Suppressor macrophage treated with lipopolysaccharide for 4 hours (primary cell): ENCODE measurements around the gene PSAT1.

Experiments
- DNase-seq: peaks from one replicate; pipeline ENCODE4 v3.0.0-alpha.2; 2020

The PSAT1 gene

DNA sequence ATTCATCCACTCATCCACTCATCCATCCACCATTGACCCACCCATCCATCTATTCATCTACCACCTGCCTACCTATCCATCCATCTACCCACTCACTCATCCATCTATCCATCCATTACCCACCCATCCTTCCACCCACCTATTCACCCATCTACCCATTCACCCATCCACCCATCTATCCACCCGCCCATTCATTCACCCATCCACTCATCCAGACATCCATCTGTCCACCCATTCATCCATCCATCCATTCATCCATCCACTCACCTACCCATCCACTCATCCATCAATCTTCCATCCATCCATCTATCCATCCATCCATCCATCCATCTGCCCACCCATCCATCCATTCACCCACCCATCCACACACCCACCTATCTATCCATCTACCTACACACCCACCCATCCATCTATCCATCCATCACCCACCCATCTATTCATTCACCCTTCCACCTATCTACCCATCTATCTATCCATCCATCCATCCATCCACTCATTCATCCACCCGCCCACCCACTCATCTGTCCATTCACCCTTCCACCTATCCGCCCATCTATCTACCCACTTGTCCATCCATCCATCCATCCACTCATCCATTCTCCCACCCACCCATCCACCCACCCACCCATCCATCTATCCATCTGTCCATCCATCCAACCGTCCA, 23.2 kb downstream of the PSAT1 start:
- DNase-seq, result no peak

DNA sequence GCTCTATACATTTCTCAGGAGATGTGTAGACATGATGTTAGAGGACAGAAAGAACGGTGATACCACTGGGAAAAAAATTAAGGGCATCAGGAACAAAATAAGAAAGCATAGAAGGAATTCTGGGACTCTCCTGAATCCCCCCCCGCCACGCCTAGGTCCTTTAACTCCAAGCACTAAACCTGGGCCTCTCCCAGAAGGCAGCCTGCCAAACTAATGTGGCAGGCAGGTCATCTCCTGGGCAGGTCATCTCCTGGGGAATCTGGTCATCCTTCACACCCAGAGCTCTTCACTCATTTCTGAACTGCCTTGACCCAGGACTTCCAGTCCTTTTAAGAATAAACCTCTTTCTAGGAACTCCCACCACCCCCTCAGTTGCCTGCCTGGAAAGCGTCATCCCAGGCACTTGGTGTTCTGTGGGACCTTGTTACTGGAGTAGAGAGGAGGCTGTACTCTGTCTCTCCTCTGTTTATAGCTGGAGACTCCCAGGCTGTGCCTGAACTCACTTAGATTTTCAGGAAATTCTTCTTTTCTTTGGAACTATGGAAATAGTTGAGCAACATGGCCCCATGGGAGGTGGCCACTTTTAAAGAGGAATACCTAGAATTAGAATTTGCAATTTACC, 24.1 kb downstream of the PSAT1 start:
- no peak for DNase-seq

DNA sequence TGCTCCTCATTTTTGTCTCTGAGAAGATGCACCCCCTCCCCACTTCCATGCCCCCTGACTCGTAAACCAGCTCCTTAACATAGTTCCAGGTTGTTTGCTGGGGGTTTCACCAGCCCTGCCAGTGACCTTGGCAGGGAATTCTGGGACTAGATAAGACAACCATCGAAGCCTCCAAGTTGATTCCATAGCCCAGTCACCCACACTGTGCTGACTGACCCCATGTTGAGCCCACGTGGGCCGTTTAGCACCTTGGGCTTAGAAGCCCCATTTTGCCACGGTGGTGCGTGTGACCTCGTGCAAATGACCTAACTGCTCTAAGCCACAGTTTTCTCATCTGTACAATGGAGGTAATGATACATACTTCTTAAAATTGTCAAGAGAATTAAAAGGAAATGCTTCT, 24.6 kb downstream of the PSAT1 start:
- DNase-seq, result no peak

DNA sequence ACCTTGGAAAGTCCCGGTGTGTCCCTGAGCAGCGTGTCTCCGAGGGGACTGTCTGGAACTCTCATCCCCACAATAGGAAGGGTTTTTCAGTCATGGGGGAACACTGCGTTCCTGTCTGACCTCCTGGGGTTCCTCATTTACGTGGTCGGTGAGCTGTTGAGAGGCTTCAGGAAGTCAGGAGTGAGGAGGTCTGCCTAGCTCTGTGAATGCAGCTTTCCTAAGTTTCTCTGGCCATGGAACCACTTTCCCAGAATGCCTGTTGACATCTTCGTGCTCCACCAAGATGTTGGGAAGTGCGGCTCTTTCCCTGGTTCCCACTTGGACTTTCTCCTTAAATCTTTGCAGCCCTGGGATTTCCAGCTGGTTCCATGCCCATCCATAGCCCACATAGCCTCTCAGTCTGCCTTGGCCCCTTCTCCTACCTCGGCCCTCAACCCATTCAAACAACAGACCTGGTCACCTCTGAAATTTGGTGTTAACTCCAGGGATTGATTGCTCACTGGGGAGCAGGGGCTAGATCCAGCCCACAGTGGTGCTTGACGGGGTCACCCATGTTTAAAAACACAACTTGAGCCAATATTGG, 27.2 kb downstream of the PSAT1 start:
- DNase-seq, result no peak

DNA sequence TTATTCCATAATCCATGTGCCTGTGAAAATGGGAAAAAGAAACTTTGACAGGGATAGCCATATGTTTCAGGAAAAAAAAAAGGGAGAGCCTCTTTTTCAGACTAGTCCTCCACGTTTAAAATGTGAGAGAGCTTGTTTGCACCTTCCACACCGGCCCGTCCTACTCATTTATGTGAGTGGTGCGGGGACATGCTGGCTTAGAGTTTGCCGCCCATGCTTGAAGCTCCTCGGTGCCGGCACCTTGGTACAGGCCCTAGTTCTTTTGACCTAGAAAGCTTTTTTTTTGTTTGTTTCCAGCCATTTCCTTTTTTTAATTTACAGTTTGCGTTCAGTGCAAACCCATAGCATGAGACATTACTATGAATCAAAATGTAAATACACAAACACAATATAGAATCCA, 27.8 kb downstream of the PSAT1 start:
- no peak for DNase-seq

DNA sequence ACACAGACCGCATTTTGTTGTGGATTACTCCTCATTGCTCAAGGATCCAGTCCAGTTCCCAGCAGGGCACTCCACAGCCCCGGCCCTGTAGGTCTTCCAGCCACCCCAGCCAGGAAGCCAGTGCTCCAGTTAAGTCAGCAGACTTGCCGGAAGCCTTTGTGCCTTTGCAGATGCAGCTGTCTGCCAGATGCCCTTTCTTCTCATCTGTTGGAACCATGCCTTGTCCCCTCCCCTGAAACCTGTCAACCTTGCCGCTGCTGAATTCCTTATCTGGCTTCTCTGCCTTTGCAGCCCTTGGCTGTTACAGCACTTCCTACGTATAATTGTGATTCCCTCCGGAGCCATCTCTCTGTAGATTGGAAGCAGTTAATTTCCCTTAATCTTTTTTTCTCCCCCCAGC, 28.4 kb downstream of the PSAT1 start:
- no peak for DNase-seq

DNA sequence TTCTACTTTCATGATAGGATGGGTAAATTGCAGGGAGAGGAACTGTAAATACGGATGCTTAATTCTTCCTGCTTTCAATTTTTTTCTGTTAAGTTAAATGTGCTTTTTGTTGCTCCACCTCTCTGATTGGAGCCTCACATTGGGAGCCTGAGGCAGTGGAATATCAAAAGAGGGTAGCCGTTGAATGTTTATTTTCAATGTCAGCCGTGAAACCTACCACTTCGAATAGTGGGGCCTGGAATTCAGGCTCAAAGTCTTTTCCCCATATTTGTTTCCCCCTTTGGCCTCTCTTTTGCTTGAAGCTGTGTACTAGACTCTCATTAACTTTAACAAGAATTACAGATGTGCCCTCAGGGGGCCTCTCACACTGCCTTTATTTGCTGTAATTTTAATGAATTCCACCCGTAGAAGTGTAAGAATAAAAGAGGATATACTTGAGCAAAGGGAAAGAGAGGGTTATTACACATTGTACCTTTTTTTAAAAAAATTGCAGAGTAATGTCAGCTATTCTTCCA, 29.0 kb downstream of the PSAT1 start:
- DNase-seq, result no peak

DNA sequence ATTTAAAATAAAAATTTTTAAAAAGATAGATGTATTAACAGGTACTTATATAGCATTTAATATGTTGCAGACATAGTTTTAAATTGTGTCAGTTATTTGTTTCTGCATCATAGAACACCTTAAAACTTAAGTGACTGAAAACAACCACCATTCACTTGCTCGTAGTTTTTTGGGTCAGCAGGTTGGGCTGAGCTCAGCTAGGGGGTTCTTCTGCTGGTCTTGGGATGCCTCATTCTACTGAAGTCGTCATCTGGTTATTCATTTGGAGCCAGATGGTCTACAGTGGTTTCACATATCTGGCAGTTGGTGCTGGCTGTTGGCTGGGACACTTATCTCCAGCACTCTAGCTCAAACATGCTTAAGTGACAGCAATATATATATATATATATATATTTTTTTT, 29.6 kb downstream of the PSAT1 start:
- no peak for DNase-seq

DNA sequence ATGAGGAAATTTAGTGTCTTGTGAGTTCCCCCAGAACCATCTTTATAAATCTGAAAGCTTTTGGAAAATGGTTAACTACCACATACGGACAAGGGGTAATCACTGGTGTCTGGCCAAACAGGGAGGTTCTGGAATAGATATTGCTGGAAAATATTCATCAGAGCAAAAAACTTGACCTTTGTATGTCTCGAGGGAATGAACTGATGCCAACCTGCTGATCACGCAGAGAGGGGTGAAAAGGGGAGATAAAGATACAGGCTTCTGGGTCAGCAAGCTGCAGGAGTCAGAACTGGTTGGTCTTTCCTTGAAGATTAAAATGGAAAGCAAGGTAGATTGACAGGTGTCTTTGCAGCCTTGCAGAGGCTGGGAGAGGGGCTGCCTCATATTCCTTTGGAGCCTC, 35.5 kb downstream of the PSAT1 start:
- DNase-seq, result no peak

DNA sequence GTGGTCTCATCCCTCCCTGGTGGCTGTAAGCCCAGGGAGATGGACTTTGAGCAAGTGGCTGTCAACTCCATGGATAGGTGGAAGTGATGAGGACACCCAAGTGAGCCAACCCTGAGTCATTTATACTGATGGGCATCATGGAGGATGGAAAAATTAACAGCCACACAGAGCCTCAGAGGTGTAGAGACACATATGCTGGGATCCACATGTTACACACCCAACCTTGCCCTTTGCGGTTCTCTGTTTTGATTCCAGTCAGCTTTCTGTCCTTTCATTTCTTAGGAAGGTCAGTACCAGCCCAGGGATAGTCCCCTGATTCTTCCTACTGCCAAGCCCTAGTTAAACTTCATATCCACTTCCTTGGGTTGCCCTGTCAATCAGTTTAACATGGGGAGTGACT, 51.9 kb downstream of the PSAT1 start:
- DNase-seq, result no peak

DNA sequence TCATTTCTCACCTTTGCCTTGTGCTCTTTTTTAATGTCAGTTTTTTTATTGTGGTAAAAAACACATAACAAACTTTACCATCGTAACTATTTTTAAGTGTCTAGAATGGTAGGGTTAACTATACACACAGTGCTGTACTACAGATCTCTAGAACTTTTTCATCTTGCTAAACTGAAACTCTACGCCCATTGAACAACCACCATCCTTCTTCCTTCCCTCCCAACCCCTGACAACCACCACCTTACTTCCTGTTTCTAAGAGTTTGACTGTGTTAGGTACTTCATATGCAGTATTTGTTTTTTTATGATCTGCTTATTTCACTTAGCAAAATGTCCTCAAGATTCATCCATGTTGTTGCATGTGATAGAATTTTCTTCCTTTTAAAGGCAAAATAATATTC, 54.9 kb downstream of the PSAT1 start:
- DNase-seq, result no peak

DNA sequence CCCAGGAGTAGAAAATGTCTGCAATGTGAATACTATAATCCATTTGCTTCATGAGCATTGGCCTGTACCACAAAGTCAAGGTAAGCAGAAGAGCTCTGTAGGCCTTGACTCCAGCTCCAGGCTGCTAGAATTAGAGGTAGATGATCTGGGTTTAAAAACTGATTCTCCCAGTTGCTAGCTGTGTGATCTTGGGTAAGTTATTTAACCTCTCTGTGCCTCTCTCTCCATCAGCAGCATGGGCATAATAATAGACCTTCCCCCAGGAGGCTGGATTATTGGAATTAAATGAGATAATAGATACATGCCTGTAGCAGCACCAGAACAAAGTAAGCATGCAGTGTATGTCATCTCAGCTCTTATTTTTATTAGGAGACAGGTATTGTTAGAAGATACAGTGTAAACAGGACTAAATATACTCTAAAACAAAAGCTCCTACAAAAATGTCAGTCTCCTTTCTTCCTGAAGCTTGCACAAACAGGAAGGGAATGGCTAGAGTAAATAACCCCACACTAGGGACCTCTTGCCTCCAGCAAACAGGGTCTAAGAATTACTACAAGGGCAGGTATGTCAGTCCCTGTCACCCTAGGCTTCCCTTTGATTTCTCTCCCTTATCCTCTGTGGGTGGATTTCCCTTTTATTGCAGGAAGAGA, 57.5 kb downstream of the PSAT1 start:
- no peak for DNase-seq

DNA sequence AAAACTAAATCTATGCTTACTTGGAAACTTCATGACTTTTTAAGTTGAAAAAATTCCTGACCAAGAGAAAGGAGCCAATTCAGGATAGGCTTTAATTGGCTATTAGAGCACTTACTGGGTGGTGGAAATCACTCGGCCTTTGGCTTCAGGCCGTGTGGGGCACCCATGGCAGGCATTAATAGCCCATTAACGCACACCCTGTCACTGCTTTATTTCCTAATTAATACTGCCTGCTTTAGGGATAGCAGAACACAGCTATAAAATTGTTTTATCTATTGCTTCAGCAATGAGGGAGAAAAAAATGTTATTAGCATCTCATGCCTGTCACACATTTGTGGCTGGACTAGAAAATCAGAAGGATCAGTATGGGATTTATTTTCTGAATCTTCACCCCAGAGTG, 58.1 kb downstream of the PSAT1 start:
- DNase-seq, result no peak

DNA sequence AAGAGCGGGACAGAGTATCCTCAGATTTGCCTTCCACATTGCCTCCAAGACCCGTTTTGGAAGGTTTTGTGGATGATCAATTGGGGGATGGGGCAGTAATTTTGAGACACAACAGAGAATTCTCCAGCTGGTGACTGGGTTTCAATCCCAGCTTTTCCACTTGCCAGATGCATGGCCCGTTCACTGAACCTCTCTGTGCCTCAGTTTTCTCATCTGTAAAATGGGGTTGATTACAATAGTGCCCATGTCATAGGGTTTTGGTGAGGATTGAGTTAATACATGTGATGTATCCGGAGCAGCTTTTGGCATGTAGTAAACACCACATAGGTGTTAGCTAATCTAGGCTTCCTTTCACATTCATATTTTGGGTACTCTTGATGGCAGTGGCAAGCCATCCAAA, 59.7 kb downstream of the PSAT1 start:
- DNase-seq, result no peak

DNA sequence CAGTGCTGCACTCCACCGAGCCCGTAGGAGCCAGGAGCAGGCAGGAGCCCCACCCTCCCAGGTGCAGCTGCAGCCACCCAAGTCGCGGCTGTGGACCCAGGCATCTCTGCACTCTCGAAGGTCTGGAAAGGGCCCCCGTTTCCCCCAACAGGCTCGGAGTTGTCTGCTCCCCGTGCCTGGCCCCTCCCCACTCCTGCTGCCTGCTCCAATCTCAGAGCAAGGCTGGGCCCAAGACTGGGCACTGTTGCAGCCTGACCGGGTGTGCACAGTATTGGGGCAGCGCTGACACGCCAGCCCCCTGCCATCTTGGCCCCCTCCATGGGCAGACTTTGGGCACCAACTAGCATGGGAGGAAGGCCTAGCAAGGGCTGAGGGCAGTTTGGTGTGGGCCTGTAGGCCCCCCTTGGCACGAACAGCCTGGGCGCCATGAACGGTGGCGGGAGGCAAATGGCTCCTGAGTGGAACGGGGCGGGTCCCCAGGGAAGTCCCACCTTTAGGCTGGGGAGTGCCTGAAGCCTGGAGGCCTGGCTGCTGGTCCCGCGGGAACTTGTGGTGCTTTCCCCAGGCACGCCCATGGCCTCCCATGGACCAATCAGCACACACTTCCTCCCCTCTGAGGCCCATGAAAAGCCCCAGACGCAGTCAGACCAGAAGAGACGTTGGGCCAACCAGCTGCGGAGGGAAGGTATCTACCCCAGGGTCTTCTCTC, 60.4 kb downstream of the PSAT1 start:
- no peak for DNase-seq

DNA sequence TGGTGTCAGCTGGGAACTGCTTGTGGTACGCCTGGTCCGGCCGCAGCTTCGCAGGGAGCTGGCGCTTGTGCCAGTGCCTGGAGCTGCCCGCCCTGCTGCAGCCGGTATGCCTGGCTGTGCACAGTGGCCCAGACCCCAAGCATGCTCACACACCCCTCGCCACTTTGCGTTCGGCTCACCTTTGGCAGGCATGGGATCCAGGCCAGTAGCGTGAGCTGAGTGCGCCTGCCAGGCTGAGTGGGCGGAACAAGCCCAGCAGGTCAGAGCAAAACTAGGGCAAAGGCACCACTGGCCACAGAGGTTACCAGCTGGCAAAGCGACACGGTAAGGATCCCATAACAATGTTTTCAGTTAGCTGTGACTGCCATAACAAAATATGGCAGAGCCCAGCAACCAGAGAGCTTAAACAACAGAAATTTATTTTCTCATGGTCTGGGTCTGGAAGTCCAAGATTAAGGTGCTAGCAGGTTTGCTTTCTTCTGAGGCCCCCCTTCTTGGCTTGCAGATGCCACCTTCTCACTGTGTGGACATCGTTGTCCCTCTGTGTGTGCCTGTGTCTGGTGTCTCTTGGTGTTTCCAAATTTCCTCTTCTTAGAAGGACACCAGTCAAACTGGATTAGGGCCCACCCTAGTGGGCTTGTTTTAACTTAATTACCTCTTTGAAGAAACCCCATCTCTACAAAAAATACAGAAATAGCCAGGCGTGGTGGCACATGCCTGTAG, 61.6 kb downstream of the PSAT1 start:
- DNase-seq, result no peak

DNA sequence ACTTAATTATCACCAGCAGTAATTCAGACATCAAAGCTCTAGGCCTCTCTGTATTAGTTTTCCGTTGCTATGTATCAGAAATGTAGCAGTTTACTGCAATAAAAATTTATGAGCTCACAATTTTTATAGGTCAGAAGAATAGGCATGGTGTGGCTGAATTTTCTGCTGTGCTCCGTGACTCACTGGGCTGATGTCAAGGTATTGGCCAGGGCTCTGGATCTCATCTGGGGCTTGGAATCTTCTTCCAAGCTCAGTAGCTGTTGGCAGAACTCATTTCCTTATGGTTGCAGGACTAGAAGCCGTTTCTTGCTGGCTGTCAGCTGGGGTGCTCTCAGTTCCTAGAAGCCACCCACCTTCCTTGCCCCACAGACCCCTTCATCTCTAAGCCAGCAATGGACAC, 66.3 kb downstream of the PSAT1 start:
- no peak for DNase-seq

DNA sequence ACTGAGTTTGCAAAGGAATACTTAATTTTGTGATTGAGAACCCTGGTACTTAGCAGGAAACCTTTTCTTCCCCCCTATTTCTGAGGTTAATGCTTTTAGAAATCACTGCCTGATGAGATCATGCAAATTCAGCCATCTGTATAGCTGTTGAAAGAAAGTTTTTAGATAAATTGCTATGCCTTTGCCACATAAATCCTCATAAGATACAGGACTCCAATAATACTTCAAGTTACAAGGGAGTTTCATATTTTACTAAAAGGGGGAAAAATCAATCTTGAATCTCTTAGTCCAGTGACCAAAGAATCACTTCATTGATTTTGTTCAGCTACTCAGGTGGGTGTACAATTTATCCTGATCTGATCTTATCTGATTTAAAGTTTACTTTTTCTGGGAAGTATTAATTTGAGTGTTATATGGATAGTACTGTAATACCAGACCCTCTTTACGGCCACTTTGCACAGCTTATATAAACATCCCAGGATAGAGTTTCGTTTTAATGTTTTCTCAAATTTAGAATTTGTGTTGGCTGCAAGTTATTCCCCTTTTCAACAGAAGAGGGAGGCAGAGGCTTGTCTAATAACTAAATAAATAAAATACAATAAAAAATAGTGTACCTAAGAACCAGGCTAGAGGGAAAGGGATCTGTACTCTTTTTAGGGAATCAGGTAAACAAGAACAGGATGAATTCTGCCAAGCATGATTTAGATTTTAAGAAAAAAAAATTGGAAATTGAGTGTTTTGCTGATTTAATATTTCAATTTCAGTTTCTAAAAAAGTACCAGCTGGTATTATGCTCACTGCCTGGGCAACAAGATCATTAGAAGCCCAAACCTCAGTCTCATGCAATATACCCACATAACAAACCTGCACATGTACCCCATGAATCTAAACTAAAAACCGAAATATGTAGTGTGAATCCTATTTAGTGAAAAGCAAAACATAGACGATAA, 69.1 kb downstream of the PSAT1 start:
- DNase-seq, result no peak

DNA sequence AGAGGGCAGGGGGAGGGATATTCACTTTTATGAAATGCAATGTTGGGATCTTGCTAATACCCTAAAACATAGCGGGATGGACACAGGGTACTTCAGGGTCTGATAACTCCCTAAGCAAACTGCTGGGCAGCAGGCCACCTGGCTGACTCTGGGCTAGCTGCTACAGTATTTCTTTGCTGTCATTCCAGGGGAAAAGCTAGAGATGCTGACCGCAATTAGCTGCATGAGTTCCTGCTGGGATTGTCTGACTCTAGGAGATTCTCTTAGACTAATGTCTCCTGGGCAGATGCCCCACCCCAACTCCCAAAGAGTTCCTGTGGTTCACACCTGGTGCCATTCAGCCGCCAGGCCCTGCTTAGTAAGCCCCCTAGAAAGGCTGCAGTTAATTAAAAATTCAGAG, 69.9 kb downstream of the PSAT1 start:
- DNase-seq, result no peak

DNA sequence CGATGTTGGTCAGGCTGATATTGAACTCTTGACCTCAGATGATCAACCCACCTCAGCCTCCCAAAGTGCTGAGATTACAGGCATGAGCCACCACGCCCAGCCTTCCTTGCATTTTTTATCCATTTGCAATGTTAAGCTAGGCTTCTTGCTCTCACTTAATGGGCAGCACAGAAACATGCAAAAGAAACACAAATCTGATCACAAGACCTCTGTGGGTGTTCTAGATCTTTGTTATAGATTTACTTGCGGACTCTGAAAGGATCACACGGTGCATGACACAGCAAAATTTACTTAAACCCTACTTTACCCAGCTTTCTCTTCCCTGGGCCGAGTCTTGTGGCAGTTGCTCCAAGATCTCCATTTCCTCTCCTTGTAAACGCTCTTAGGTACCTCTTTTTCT, 71.3 kb downstream of the PSAT1 start:
- no peak for DNase-seq

DNA sequence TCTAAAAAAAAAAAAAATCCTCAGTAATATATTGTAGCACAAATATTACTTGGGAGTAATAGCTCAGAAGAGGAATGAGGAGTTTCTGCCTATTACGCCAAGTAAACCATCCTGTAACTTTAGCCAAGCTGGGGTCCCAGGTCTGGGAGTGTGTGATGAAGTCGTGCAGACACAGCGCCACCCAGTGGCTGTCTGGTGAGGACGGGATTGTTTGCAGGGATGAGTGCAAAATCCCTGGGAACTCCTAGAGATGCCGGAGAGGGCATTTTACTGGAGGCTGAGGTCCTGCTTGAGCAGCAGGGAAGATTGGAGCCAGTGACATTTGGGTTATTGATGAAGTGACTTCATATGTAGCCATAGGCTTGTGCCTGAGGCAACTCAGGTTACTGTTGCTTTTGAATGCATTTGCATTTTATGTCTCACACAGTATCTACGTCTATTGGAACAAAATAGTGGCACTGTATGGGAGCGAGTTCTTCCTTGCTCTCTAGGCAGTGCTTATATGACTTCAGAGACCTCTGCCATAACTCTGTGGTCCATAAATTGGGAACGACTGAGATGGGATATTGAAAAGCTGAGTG, 72.8 kb downstream of the PSAT1 start:
- peak; percentile 59 for DNase-seq
